Measurements from ENCODE around the gene DDAH1. TPM values are rescaled to one million over a fixed set of nuclear protein-coding genes. Genes with fewer than 3 reads are reported as not detected.

DDAH1 gene
- total RNA-seq, 1 donor from 2014 or later, result 33.4 TPM

GRCh38 chr1:85357817-85358216 lies 107.1 kb downstream of the DDAH1 start:
- Mint-ChIP-seq H3K36me3 (ENCODE audit: insufficient read depth) (peaks cover 2% of the 10 kb centered on the region), H3K4me1 (ENCODE audit: low read depth) (peaks cover 3% of the 10 kb centered on the region), H3K9me3 (ENCODE audit: low read depth) (no peaks in the 10 kb centered on the region), H3K4me3 (ENCODE audit: low read depth) (no peak overlapping the region), H3K27me3 (no peaks in the 10 kb centered on the region), H3K27ac (no peak overlapping the region)
- no peak for DNase-seq (ENCODE audit: low spot score, unreplicated experiment)
- TF ChIP-seq, protein P1, sequence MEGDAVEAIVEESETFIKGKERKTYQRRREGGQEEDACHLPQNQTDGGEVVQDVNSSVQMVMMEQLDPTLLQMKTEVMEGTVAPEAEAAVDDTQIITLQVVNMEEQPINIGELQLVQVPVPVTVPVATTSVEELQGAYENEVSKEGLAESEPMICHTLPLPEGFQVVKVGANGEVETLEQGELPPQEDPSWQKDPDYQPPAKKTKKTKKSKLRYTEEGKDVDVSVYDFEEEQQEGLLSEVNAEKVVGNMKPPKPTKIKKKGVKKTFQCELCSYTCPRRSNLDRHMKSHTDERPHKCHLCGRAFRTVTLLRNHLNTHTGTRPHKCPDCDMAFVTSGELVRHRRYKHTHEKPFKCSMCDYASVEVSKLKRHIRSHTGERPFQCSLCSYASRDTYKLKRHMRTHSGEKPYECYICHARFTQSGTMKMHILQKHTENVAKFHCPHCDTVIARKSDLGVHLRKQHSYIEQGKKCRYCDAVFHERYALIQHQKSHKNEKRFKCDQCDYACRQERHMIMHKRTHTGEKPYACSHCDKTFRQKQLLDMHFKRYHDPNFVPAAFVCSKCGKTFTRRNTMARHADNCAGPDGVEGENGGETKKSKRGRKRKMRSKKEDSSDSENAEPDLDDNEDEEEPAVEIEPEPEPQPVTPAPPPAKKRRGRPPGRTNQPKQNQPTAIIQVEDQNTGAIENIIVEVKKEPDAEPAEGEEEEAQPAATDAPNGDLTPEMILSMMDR (IDR thresholded peaks at IDR 0.05; ENCODE audit: unreplicated experiment), result no peak

- Mint-ChIP-seq H3K9me3 (ENCODE audit: low read depth) (no peaks in the 10 kb centered on the region), H3K4me3 (ENCODE audit: low read depth) (no peak overlapping the region), H3K27me3 (no peaks in the 10 kb centered on the region), H3K36me3 (ENCODE audit: insufficient read depth) (peaks cover 2% of the 10 kb centered on the region), H3K4me1 (ENCODE audit: low read depth) (peaks cover 3% of the 10 kb centered on the region), H3K27ac (no peak overlapping the region)
- TF ChIP-seq, protein P1 (IDR thresholded peaks at IDR 0.05; ENCODE audit: unreplicated experiment), result no peak
- DNase-seq (ENCODE audit: low spot score, unreplicated experiment), result no peak
Measured at GRCh38 chr1:85356130-85356529, 108.8 kb downstream of the DDAH1 start.

DNA sequence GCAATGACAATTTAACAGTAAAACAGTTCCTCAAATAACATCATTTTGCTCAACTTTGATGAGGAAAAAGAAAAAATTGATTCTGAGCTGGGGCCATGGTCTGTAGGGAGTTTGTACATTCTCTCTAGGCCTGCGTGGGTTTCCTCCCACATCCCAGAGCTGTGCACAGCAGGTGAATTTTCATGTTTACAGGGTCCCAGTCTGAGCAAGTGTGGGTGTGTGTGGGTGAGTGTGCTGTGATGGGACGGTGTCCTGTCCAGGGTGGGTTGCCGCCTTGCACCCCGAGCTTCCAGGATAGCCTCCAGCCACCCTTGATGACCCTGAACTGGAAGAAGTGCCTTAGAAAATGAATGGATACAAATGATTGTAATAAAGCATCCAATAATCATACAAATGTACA lies 112.9 kb downstream of the DDAH1 start:
- Mint-ChIP-seq H3K36me3 (ENCODE audit: insufficient read depth) (peaks cover 12% of the 10 kb centered on the region), H3K27ac (no peak overlapping the region), H3K4me3 (ENCODE audit: low read depth) (no peak overlapping the region), H3K27me3 (no peaks in the 10 kb centered on the region), H3K9me3 (ENCODE audit: low read depth) (no peaks in the 10 kb centered on the region), H3K4me1 (ENCODE audit: low read depth) (peaks cover 3% of the 10 kb centered on the region)
- DNase-seq (ENCODE audit: low spot score, unreplicated experiment), result no peak
- TF ChIP-seq, protein P1 (IDR thresholded peaks at IDR 0.05; ENCODE audit: unreplicated experiment), result no peak

DNA sequence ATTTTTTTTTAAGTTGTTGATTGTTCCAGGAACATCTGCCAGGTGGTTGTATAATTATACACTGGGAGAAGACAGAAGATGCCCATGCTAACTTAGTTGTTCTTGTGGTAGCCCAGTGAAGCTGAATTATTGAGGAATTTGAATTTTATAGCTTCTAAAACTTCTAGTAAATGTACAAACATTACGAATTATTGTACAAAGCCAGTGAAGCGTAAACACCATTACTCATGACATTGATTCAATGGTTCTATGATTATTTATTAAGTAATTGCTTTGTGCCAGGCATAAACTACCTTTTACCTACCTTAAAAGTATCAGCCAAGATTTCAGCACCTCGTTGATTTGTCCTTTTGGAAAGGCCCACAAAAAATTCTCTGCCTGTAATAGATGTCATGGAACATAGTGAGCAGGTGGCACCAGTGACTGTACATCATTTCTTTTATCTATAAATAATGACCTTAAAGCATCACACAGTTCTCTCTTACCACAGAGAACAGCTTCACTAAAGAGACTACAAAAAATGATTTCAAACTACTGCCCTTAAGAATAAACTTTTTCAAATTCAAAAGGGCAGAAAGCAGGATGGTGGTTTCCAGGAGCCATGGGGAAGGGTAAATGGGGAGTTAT lies 113.6 kb downstream of the DDAH1 start:
- H3K27ac Mint-ChIP-seq, result no peak overlapping the region
- peaks cover 12% of the 10 kb centered on the region for H3K36me3 Mint-ChIP-seq (ENCODE audit: insufficient read depth)
- no peak for DNase-seq (ENCODE audit: low spot score, unreplicated experiment)
- TF ChIP-seq, protein P1 (IDR thresholded peaks at IDR 0.05; ENCODE audit: unreplicated experiment), result no peak
- no peaks in the 10 kb centered on the region for H3K9me3 Mint-ChIP-seq (ENCODE audit: low read depth)
- peaks cover 3% of the 10 kb centered on the region for H3K4me1 Mint-ChIP-seq (ENCODE audit: low read depth)
- no peak overlapping the region for H3K4me3 Mint-ChIP-seq (ENCODE audit: low read depth)
- H3K27me3 Mint-ChIP-seq, result no peaks in the 10 kb centered on the region

DNA sequence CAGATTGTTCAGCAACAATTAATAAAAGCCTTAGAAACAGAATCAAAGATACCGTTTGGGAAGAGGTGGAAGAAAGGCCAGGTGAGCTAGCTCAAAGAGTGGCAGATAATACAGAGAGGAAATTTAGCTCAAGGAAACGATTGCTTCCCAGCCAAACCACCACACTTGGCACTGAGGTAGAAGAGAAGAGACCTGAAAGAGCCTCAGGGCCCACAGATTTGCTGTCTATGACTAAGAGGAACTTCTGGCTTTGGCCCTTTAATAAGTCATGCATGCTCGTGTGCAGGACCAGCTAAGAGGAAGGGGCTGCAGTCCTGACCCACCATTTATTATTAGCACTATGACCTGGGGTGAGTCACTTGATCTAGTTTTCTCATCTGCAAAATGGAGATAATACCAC lies 115.7 kb downstream of the DDAH1 start:
- H3K27ac Mint-ChIP-seq, result no peak overlapping the region

More for the DNA sequence above, 115.7 kb downstream of the DDAH1 start:
- Mint-ChIP-seq H3K36me3 (ENCODE audit: insufficient read depth) (peaks cover 10% of the 10 kb centered on the region), H3K27me3 (no peaks in the 10 kb centered on the region), H3K9me3 (ENCODE audit: low read depth) (no peaks in the 10 kb centered on the region), H3K4me3 (ENCODE audit: low read depth) (no peak overlapping the region), H3K4me1 (ENCODE audit: low read depth) (no peaks in the 10 kb centered on the region)
- TF ChIP-seq, protein P1 (IDR thresholded peaks at IDR 0.05; ENCODE audit: unreplicated experiment), result no peak
- no peak for DNase-seq (ENCODE audit: low spot score, unreplicated experiment)

All from progenitor cell of endocrine pancreas (in vitro differentiated cells).